AML-193 (cell line): ENCODE data around the gene TNS2.

Experiments used
- DNase-seq, 2 experiments: peaks; one replicate each; lab custom pipeline; 2025; lab: John Stamatoyannopoulos, UW

TNS2 gene

GRCh38 chr12:53044896-53045695 is 4.8 kb upstream of the TNS2 start:
- DNase-seq = no peak

- no peak for DNase-seq
These were observed 4.2 kb upstream of the TNS2 start for GRCh38 chr12:53045696-53046045.

- DNase-seq = peak; percentile 33 to 58
These were observed 3.1 kb upstream of the TNS2 start for GRCh38 chr12:53046655-53047220.

GRCh38 chr12:53047221-53048032 is 2.4 kb upstream of the TNS2 start:
- DNase-seq = peak; percentile 28 to 35

- no peak for DNase-seq
These were observed 1.7 kb upstream of the TNS2 start for GRCh38 chr12:53048033-53048779.

GRCh38 chr12:53048780-53049401 is 974 bp upstream of the TNS2 start:
- DNase-seq = no peak

GRCh38 chr12:53050426-53051057 is 677 bp downstream of the TNS2 start:
- DNase-seq = no peak

GRCh38 chr12:53051058-53051880 is 1.4 kb downstream of the TNS2 start:
- DNase-seq = no peak

GRCh38 chr12:53051881-53052412 is 2.1 kb downstream of the TNS2 start:
- DNase-seq = no peak

- DNase-seq = no peak
These were observed 2.8 kb downstream of the TNS2 start for GRCh38 chr12:53052419-53053217.

GRCh38 chr12:53053218-53054111 is 3.6 kb downstream of the TNS2 start:
- no peak for DNase-seq

GRCh38 chr12:53054112-53054878 is 4.4 kb downstream of the TNS2 start:
- peak; percentile 60 to 71 for DNase-seq

- DNase-seq = no peak
These were observed 5.8 kb downstream of the TNS2 start for GRCh38 chr12:53055471-53056266.

- DNase-seq = no peak
These were observed 6.4 kb downstream of the TNS2 start for GRCh38 chr12:53056296-53056695.

- no peak for DNase-seq
These were observed 7.0 kb downstream of the TNS2 start for GRCh38 chr12:53056901-53057300.

- DNase-seq = no peak
These were observed 8.1 kb downstream of the TNS2 start for GRCh38 chr12:53057816-53058500.
